PC-3 (cell line): ENCODE results near the gene DNAJC4.

Experiments
- CTCF ChIP-seq: fragments of 300-600 bp; sonication (generic); conservative IDR thresholded peaks from 2 replicates; pipeline ENCODE4 v1.5.1; 2017; ENCODE audit warnings: antibody characterized with exemption, low read depth, mild to moderate bottlenecking, low read length
- EZH2 ChIP-seq: fragments of 300-600 bp; sonication (generic); IDR thresholded peaks from one replicate; pipeline ENCODE4 v1.6.1; 2017; ENCODE audit warnings: antibody characterized with exemption, mild to moderate bottlenecking, low read length; ENCODE audit not compliant: unreplicated experiment
- EZH2phosphoT487 ChIP-seq: fragments of 300-600 bp; sonication (generic); IDR thresholded peaks from 2 replicates; pipeline ENCODE4 v1.6.1; 2018; ENCODE audit warnings: mild to moderate bottlenecking, antibody characterized with exemption, low read length, borderline replicate concordance

- TF ChIP-seq CTCF (no peak), EZH2 (no peak), EZH2phosphoT487 (no peak)
Observed at GRCh38 chr11:64267207-64267945, 37.0 kb downstream of the DNAJC4 start.
